ENCODE measurements around the gene CLIC4. TPM values are rescaled to one million over a fixed set of nuclear protein-coding genes. Genes with fewer than 3 reads are reported as not detected.

CLIC4 gene
- total and polyA plus RNA-seq, 2 of the 8 experiments (the other 6 are each of a cell fraction or from before 2014, with no cell fraction given) = 77.5 to 293 TPM

GRCh38 chr1:24878775-24879742 is 133.8 kb downstream of the CLIC4 start (continued):
- TF ChIP-seq BRCA1 (IDR thresholded peaks at IDR 0.05; ENCODE audit: low read depth, low read length) = no peak
